ENCODE data around the gene TAS1R1.

Gene TAS1R1

GRCh38 chr1:6587261-6588005, 32.3 kb downstream of the TAS1R1 start:
- Mint-ChIP-seq H3K36me3 (no peaks in the 10 kb centered on the region), H3K9me3 (ENCODE audit: low read depth) (no peaks in the 10 kb centered on the region), H3K4me1 (ENCODE audit: low read depth) (peaks cover 36% of the 10 kb centered on the region), H3K27me3 (no peaks in the 10 kb centered on the region), H3K4me3 (no peak overlapping the region), H3K27ac (no peak overlapping the region)

GRCh38 chr1:6588128-6588892, 33.2 kb downstream of the TAS1R1 start:
- Mint-ChIP-seq H3K9me3 (ENCODE audit: low read depth) (no peaks in the 10 kb centered on the region), H3K27ac (peak overlapping the region; percentile 16), H3K36me3 (no peaks in the 10 kb centered on the region), H3K4me1 (ENCODE audit: low read depth) (peaks cover 36% of the 10 kb centered on the region), H3K27me3 (no peaks in the 10 kb centered on the region), H3K4me3 (no peak overlapping the region)

- H3K9me3 Mint-ChIP-seq (ENCODE audit: low read depth), result no peaks in the 10 kb centered on the region
- no peak overlapping the region for H3K27ac Mint-ChIP-seq
- H3K4me1 Mint-ChIP-seq (ENCODE audit: low read depth), result peaks cover 36% of the 10 kb centered on the region
- H3K4me3 Mint-ChIP-seq, result no peak overlapping the region
- peaks cover 2% of the 10 kb centered on the region for H3K36me3 Mint-ChIP-seq
- H3K27me3 Mint-ChIP-seq, result no peaks in the 10 kb centered on the region
Observed at GRCh38 chr1:6588893-6589520, 33.9 kb downstream of the TAS1R1 start.

- H3K36me3 Mint-ChIP-seq, result peaks cover 3% of the 10 kb centered on the region
- H3K9me3 Mint-ChIP-seq (ENCODE audit: low read depth), result no peaks in the 10 kb centered on the region
- no peak overlapping the region for H3K27ac Mint-ChIP-seq
- no peak overlapping the region for H3K4me3 Mint-ChIP-seq
- H3K4me1 Mint-ChIP-seq (ENCODE audit: low read depth), result peaks cover 29% of the 10 kb centered on the region
- no peaks in the 10 kb centered on the region for H3K27me3 Mint-ChIP-seq
Observed at GRCh38 chr1:6590046-6590445, 34.9 kb downstream of the TAS1R1 start.

GRCh38 chr1:6591222-6591621, 36.1 kb downstream of the TAS1R1 start:
- H3K4me1 Mint-ChIP-seq (ENCODE audit: low read depth), result peaks cover 38% of the 10 kb centered on the region
- no peak overlapping the region for H3K27ac Mint-ChIP-seq
- peaks cover 3% of the 10 kb centered on the region for H3K36me3 Mint-ChIP-seq
- H3K9me3 Mint-ChIP-seq (ENCODE audit: low read depth), result no peaks in the 10 kb centered on the region
- no peak overlapping the region for H3K4me3 Mint-ChIP-seq
- no peaks in the 10 kb centered on the region for H3K27me3 Mint-ChIP-seq

GRCh38 chr1:6591644-6592043, 36.5 kb downstream of the TAS1R1 start:
- Mint-ChIP-seq H3K36me3 (peaks cover 3% of the 10 kb centered on the region), H3K27ac (no peak overlapping the region), H3K4me3 (peak overlapping the region; percentile 20), H3K9me3 (ENCODE audit: low read depth) (no peaks in the 10 kb centered on the region), H3K27me3 (no peaks in the 10 kb centered on the region), H3K4me1 (ENCODE audit: low read depth) (peaks cover 41% of the 10 kb centered on the region)

- H3K9me3 Mint-ChIP-seq (ENCODE audit: low read depth), result no peaks in the 10 kb centered on the region
- no peaks in the 10 kb centered on the region for H3K27me3 Mint-ChIP-seq
- no peak overlapping the region for H3K27ac Mint-ChIP-seq
- peaks cover 3% of the 10 kb centered on the region for H3K36me3 Mint-ChIP-seq
- H3K4me3 Mint-ChIP-seq, result no peak overlapping the region
- peaks cover 43% of the 10 kb centered on the region for H3K4me1 Mint-ChIP-seq (ENCODE audit: low read depth)
Observed at GRCh38 chr1:6592441-6592840, 37.3 kb downstream of the TAS1R1 start.

- peaks cover 43% of the 10 kb centered on the region for H3K4me1 Mint-ChIP-seq (ENCODE audit: low read depth)
- H3K27me3 Mint-ChIP-seq, result no peaks in the 10 kb centered on the region
- H3K9me3 Mint-ChIP-seq (ENCODE audit: low read depth), result no peaks in the 10 kb centered on the region
- no peak overlapping the region for H3K27ac Mint-ChIP-seq
- no peak overlapping the region for H3K4me3 Mint-ChIP-seq
- peaks cover 3% of the 10 kb centered on the region for H3K36me3 Mint-ChIP-seq
Observed at GRCh38 chr1:6592865-6593593, 37.9 kb downstream of the TAS1R1 start.

- peaks cover 3% of the 10 kb centered on the region for H3K36me3 Mint-ChIP-seq
- H3K4me1 Mint-ChIP-seq (ENCODE audit: low read depth), result peaks cover 47% of the 10 kb centered on the region
- H3K27me3 Mint-ChIP-seq, result no peaks in the 10 kb centered on the region
- no peak overlapping the region for H3K27ac Mint-ChIP-seq
- no peaks in the 10 kb centered on the region for H3K9me3 Mint-ChIP-seq (ENCODE audit: low read depth)
- H3K4me3 Mint-ChIP-seq, result no peak overlapping the region
Observed at GRCh38 chr1:6593810-6594209, 38.7 kb downstream of the TAS1R1 start.

GRCh38 chr1:6594977-6595740, 40.1 kb downstream of the TAS1R1 start:
- Mint-ChIP-seq H3K27me3 (no peaks in the 10 kb centered on the region), H3K4me3 (no peak overlapping the region), H3K9me3 (ENCODE audit: low read depth) (no peaks in the 10 kb centered on the region), H3K36me3 (peaks cover 5% of the 10 kb centered on the region), H3K27ac (no peak overlapping the region), H3K4me1 (ENCODE audit: low read depth) (peaks cover 55% of the 10 kb centered on the region)

GRCh38 chr1:6596351-6596750, 41.2 kb downstream of the TAS1R1 start:
- Mint-ChIP-seq H3K4me3 (peak overlapping the region; percentile 35), H3K27ac (peak overlapping the region; percentile 64), H3K27me3 (no peaks in the 10 kb centered on the region), H3K36me3 (peaks cover 6% of the 10 kb centered on the region), H3K4me1 (ENCODE audit: low read depth) (peaks cover 49% of the 10 kb centered on the region), H3K9me3 (ENCODE audit: low read depth) (no peaks in the 10 kb centered on the region)

GRCh38 chr1:6596886-6597776, 42.0 kb downstream of the TAS1R1 start:
- H3K27ac Mint-ChIP-seq, result no peak overlapping the region
- H3K4me1 Mint-ChIP-seq (ENCODE audit: low read depth), result peaks cover 43% of the 10 kb centered on the region
- no peaks in the 10 kb centered on the region for H3K9me3 Mint-ChIP-seq (ENCODE audit: low read depth)
- H3K36me3 Mint-ChIP-seq, result peaks cover 6% of the 10 kb centered on the region
- peak overlapping the region; percentile 52 for H3K4me3 Mint-ChIP-seq
- H3K27me3 Mint-ChIP-seq, result no peaks in the 10 kb centered on the region

- peak overlapping the region; percentile 100 for H3K4me3 Mint-ChIP-seq
- peaks cover 6% of the 10 kb centered on the region for H3K36me3 Mint-ChIP-seq
- no peak overlapping the region for H3K27ac Mint-ChIP-seq
- H3K27me3 Mint-ChIP-seq, result no peaks in the 10 kb centered on the region
- peaks cover 40% of the 10 kb centered on the region for H3K4me1 Mint-ChIP-seq (ENCODE audit: low read depth)
- H3K9me3 Mint-ChIP-seq (ENCODE audit: low read depth), result no peaks in the 10 kb centered on the region
Observed at GRCh38 chr1:6597777-6598131, 42.6 kb downstream of the TAS1R1 start.
